Body of pancreas (tissue), 4 donors: ENCODE results near the gene NBL1. TPM values are rescaled to one million over a fixed set of nuclear protein-coding genes. Genes with fewer than 3 reads are reported as not detected.

ENCODE experiments used
- ATAC-seq: fragments of 150-250 bp; one replicate; pipeline ENCODE4 v1.9.1; 2016
- DNase-seq, 4 donors: peaks; one replicate each; pipeline ENCODE4 v3.0.0-alpha.2; 2019
- H3K27ac ChIP-seq, 4 donors: fragments of 200-600 bp; sonication (generic); 1 replicate in 3 of 4; 2 replicates in 1 of 4; pipeline versions ENCODE4 v1.5.1 to v1.6.1; 2016 to 2019; ENCODE audit warnings: mild to moderate bottlenecking in 1 of 4, mixed read lengths in 1 of 4, moderate library complexity in 1 of 4
- H3K27me3 ChIP-seq, 2 donors: fragments of 200-600 bp; sonication (generic); one replicate each; pipeline ENCODE4 v1.6.0; 2016; ENCODE audit warnings: mild to moderate bottlenecking in 1 of 2
- H3K36me3 ChIP-seq, 2 donors: fragments of 200-600 bp; sonication (generic); replicated peaks in 1 of 2; 2 replicates each; pipeline ENCODE4 v1.5.1; 2016; ENCODE audit warnings: low read depth in 2 of 2; ENCODE audit not compliant: insufficient read depth in 1 of 2
- H3K4me1 ChIP-seq: fragments of 200-600 bp; sonication (generic); one replicate; pipeline ENCODE4 v1.6.0; 2016
- H3K4me3 ChIP-seq, 2 donors: fragments of 200-600 bp; sonication (generic); 1 replicate in 1 of 2; 2 replicates in 1 of 2; pipeline ENCODE4 v1.5.1; 2016 to 2019
- H3K9me3 ChIP-seq, 3 donors: fragments of 200-600 bp; sonication (generic); 1 replicate in 2 of 3; 2 replicates in 1 of 3; pipeline ENCODE4 v1.5.1; 2016
- POLR2A ChIP-seq, 3 donors: fragments of 450-650 bp; IDR thresholded peaks; one replicate each; pipeline ENCODE4 v1.6.1; 2016; ENCODE audit warnings: antibody characterized with exemption in 3 of 3, mild to moderate bottlenecking in 2 of 3
- WGBS, 2 donors: methylation state at CpG; one replicate each; pipeline ENCODE4 v1.1.5; 2017; 5-methylcytosine and 5-hydroxymethylcytosine counted together
- intact Hi-C: fragments of 100-400 bp; cut with DNase I; formaldehyde crosslinking; loops from one replicate; pipeline ENCODE4 v1.15.1; 2023
- total RNA-seq, 2 donors: library from RNA; depleted of rRNA; stranded (reverse); fragments of >200 nt; gene quantifications; one replicate each; pipeline ENCODE4 v1.1.0, GENCODE V29; 2016
- TF ChIP-seq, protein P1 (sequence below), 7 experiments: fragments of 450-650 bp in 4 of 7; fragments of 200-600 bp in 3 of 7; sonication (generic) in 3 of 7; IDR thresholded peaks; one replicate each; pipeline ENCODE4 v1.5.1; 2016 to 2019; ENCODE audit warnings: antibody characterized with exemption in 7 of 7

The NBL1 gene
- total RNA-seq, 2 donors from 2014 or later, result 21.8 to 32.4 TPM

DNA sequence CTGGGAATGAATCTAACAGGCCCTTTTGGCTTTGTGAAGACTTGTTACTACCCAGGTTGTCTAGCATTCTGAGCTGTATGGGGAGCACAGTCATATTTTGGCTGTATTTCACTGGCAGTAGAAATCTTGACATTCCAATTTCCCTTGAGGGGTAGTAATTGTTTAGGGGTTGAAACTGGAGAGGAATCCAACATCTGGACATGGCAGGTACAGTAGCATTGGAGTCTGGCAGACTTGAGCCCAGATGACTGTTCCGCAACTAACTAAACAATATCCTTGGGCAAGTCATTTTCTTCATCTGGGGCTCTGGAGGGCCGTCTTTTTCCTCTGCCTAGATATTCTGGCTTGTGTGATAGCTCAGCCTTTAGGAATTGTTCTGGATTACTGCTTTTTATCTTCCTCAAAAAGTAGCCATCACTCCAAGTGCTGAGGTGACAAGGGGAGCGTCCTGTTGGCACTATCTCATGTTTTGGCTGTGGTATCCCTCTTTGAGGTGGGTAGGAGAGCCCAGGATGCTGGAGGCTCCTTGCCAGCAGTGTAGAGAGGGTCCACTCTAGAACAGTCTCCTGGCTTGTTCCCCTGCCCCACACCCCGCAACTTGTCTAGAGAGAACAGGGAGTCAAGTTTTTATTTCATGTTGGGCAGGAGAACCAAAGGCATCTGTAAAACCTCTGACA, 22.7 kb upstream of the NBL1 start:
- Histone ChIP-seq H3K4me1 (peaks cover 38% of the 10 kb centered on the region), H3K27ac (peak overlapping the region in 1 of 4 donors; percentile 2), H3K36me3 (peaks cover 0 to 4% of the 10 kb centered on the region in 2 donors), H3K9me3 (no peaks in the 10 kb centered on the region), H3K27me3 (no peaks in the 10 kb centered on the region), H3K4me3 (no peak overlapping the region)
- intact Hi-C loops, result no loop called here
- WGBS, 2 donors, result 90 to 97% methylated on average over 4 of the region's 4 CpGs
- no peak for ATAC-seq
- no peak for TF ChIP-seq POLR2A (IDR thresholded peaks at IDR 0.05)
- TF ChIP-seq, protein P1, sequence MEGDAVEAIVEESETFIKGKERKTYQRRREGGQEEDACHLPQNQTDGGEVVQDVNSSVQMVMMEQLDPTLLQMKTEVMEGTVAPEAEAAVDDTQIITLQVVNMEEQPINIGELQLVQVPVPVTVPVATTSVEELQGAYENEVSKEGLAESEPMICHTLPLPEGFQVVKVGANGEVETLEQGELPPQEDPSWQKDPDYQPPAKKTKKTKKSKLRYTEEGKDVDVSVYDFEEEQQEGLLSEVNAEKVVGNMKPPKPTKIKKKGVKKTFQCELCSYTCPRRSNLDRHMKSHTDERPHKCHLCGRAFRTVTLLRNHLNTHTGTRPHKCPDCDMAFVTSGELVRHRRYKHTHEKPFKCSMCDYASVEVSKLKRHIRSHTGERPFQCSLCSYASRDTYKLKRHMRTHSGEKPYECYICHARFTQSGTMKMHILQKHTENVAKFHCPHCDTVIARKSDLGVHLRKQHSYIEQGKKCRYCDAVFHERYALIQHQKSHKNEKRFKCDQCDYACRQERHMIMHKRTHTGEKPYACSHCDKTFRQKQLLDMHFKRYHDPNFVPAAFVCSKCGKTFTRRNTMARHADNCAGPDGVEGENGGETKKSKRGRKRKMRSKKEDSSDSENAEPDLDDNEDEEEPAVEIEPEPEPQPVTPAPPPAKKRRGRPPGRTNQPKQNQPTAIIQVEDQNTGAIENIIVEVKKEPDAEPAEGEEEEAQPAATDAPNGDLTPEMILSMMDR (IDR thresholded peaks at IDR 0.05), result no peak
- DNase-seq, result no peak

DNA sequence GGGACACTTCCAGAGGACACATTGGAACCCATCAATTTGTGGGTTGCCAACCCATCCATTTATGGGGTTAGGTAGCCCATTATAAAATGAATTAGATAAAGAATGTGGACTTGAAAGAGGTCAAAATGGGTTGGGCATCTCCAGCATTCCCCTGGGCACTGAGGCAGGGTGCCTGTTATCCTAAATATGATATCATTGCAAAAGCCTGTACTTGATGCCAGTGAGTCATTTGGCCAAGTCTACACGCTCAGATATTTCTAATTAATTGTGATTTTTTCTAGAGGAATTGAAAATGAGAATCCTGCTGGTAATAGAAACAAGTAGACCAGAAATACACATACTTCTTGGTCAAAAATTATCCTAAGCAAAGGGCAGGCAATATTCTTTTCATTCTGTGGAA, 21.9 kb upstream of the NBL1 start:
- DNase-seq (no peak), ATAC-seq (no peak)
- H3K36me3 ChIP-seq, result peaks cover 2 to 10% of the 10 kb centered on the region in 2 donors
- H3K4me3 ChIP-seq, result no peak overlapping the region
- 73 to 94% methylated on average over 1 of the region's 1 CpG for WGBS, 2 donors
- intact Hi-C loops, result no loop called here
- TF ChIP-seq, protein P1 (IDR thresholded peaks at IDR 0.05), result no peak
- TF ChIP-seq POLR2A (IDR thresholded peaks at IDR 0.05), result no peak
- H3K9me3 ChIP-seq, result no peaks in the 10 kb centered on the region
- H3K4me1 ChIP-seq, result peaks cover 30% of the 10 kb centered on the region
- H3K27ac ChIP-seq, result no peak overlapping the region
- no peaks in the 10 kb centered on the region for H3K27me3 ChIP-seq

DNA sequence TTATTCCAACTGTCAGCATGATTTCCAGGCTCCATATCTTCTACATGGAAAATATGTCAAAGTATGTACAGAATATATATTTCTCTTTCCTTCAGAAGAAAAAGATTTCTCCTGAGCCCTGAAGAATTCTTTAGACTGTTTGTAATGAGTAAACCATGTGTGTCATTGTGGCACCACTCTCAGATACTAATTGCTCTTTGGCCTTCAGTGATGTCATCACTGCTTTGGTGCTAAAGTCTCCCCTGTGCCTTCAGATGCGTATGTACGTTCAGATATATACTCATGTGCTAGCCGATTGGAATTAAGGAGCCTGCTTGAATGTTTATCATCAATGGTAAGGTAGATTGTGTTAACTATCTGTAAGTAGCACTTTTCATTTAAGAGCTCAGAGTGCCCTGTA, 20.6 kb upstream of the NBL1 start:
- ATAC-seq (no peak), DNase-seq (no peak)
- H3K9me3 ChIP-seq, result no peaks in the 10 kb centered on the region
- intact Hi-C loops, result no loop called here
- peaks cover 6 to 14% of the 10 kb centered on the region in 2 donors for H3K36me3 ChIP-seq
- WGBS, 2 donors, result 85 to 91% methylated on average over 3 of the region's 3 CpGs
- peaks cover 24% of the 10 kb centered on the region for H3K4me1 ChIP-seq
- TF ChIP-seq POLR2A (IDR thresholded peaks at IDR 0.05), result no peak
- TF ChIP-seq, protein P1 (IDR thresholded peaks at IDR 0.05), result no peak
- H3K4me3 ChIP-seq, result no peak overlapping the region
- H3K27me3 ChIP-seq, result no peaks in the 10 kb centered on the region
- H3K27ac ChIP-seq, result no peak overlapping the region

DNA sequence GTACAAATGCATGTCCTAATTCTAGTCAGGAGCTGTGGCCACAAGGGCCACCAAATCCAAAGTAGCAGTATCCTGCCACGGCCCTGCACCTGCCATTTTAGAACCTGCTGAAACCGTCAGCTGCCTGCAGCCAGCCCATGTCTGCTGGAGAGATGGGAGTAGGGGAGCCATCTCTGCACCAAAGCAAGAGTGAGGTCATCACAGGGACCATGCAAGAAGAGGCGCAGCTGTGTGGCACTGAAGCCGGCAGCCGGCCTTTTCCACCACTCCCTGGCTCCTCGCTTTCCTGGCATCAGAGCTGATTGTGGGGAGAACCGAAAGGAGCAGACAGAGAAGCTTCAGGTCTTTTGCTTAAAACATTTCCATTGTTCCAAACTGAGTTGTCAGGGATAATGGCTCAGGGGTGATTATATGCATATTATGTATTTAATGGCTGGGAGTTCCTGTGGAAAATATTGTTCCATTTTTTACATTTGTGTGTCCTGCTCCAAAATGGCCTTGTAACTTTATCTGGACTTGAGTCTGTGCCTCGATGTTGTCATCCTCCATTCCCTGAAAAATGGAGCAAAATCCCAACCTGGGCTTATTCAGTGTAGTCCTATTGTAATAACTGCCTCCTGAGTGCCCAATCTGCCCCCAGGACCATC, 18.7 kb upstream of the NBL1 start:
- Histone ChIP-seq H3K4me3 (no peak overlapping the region), H3K4me1 (peaks cover 5% of the 10 kb centered on the region), H3K27ac (no peak overlapping the region), H3K27me3 (no peaks in the 10 kb centered on the region), H3K36me3 (peaks cover 6 to 14% of the 10 kb centered on the region in 2 donors), H3K9me3 (no peaks in the 10 kb centered on the region)
- ATAC-seq, result no peak
- WGBS, 2 donors, result 90 to 95% methylated on average over 8 of the region's 8 CpGs
- intact Hi-C loops, result no loop called here
- TF ChIP-seq, protein P1 (IDR thresholded peaks at IDR 0.05), result no peak
- no peak for TF ChIP-seq POLR2A (IDR thresholded peaks at IDR 0.05)
- no peak for DNase-seq
